SK-N-SH (cell line): Measurements from ENCODE around the gene TP53AIP1. TPM values are rescaled to one million over a fixed set of nuclear protein-coding genes. Genes with fewer than 3 reads are reported as not detected.

Experiments
- CTCF ChIA-PET: fragments of 300-600, 350-600 bp; formaldehyde crosslinking; extraction: SDS; loops from one replicate; lab custom pipeline; 2021; lab: Yijun Ruan, JAX
- POLR2A ChIA-PET: fragments of 350-600 bp; sonication (Branson Sonifier 250); formaldehyde crosslinking; extraction: SDS; loops from one replicate; lab custom pipeline; 2020; ENCODE audit warnings: antibody characterized with exemption, inconsistent platforms; lab: Yijun Ruan, JAX
- DNase-seq: peaks from one replicate; pipeline ENCODE4 v3.0.0; 2012
- H2AFZ ChIP-seq: fragments of 200-600 bp; sonication (generic); 2 replicates; pipeline ENCODE4 v1.8.1; 2016; ENCODE audit warnings: antibody characterized with exemption, mild to moderate bottlenecking, low read depth
- H3F3A ChIP-seq: fragments of 200-600 bp; sonication (generic); replicated peaks from 2 replicates; pipeline ENCODE3; 2016; ENCODE audit warnings: antibody characterized with exemption, mild to moderate bottlenecking; ENCODE audit not compliant: insufficient read depth
- H3K27ac ChIP-seq, 2 experiments: fragments of 200-500 bp in 1 of 2; fragments of 200-600 bp in 1 of 2; sonication (Bioruptor generic) in 1 of 2; sonication (generic), shearing (Covaris generic) in 1 of 2; 2 replicates each; pipeline versions ENCODE4 v1.5.1 to v1.6.1; 2014 to 2016; ENCODE audit warnings: low read depth in 2 of 2, inconsistent platforms in 1 of 2, low read length in 1 of 2, mild to moderate bottlenecking in 1 of 2, mixed read lengths in 1 of 2
- H3K27me3 ChIP-seq: fragments of 200-600 bp; sonication (generic), shearing (Covaris generic); 2 replicates; pipeline ENCODE4 v1.6.1; 2016; ENCODE audit warnings: mixed run types; ENCODE audit not compliant: insufficient read depth
- H3K36me3 ChIP-seq, 2 experiments: fragments of 200-500 bp in 1 of 2; fragments of 200-600 bp in 1 of 2; sonication (Bioruptor generic) in 1 of 2; sonication (generic) in 1 of 2; replicated peaks in 1 of 2; 2 replicates each; pipeline versions ENCODE3 to v1.5.1; 2014 to 2016; ENCODE audit warnings: low read length in 1 of 2, mild to moderate bottlenecking in 1 of 2; ENCODE audit not compliant: insufficient read depth in 2 of 2, control insufficient read depth in 1 of 2
- H3K4me1 ChIP-seq, 2 experiments: fragments of 200-500 bp in 1 of 2; fragments of 200-600 bp in 1 of 2; sonication (Bioruptor generic) in 1 of 2; sonication (generic), shearing (Covaris generic) in 1 of 2; 2 replicates each; pipeline versions ENCODE4 v1.5.1 to v1.6.1; 2014 to 2016; ENCODE audit warnings: low read depth in 1 of 2, low read length in 1 of 2, mixed run types in 1 of 2; ENCODE audit not compliant: insufficient read depth in 2 of 2, control insufficient read depth in 1 of 2
- H3K4me2 ChIP-seq: fragments of 200-600 bp; sonication (generic), shearing (Covaris generic); 2 replicates; pipeline ENCODE4 v1.6.1; 2017; ENCODE audit warnings: mixed run types
- H3K4me3 ChIP-seq, 2 experiments: fragments of 200-500 bp in 1 of 2; fragments of 200-600 bp in 1 of 2; sonication (Bioruptor generic) in 1 of 2; sonication (generic), shearing (Covaris generic) in 1 of 2; 2 replicates each; pipeline versions ENCODE4 v1.5.1 to v1.8.1; 2014 to 2016; ENCODE audit warnings: low read depth in 2 of 2, inconsistent platforms in 1 of 2, low read length in 1 of 2, mild to moderate bottlenecking in 1 of 2, mixed read lengths in 1 of 2, moderate library complexity in 1 of 2
- H3K79me2 ChIP-seq: fragments of 200-600 bp; sonication (generic); 2 replicates; pipeline ENCODE4 v1.8.1; 2017; ENCODE audit warnings: mild to moderate bottlenecking; ENCODE audit not compliant: insufficient read depth
- H3K9ac ChIP-seq: fragments of 200-600 bp; sonication (generic); 2 replicates; pipeline ENCODE4 v1.6.1; 2017; ENCODE audit warnings: mixed run types
- H3K9me2 ChIP-seq: fragments of 200-600 bp; sonication (generic); 2 replicates; pipeline ENCODE4 v1.6.1; 2017; ENCODE audit warnings: mixed run types
- H3K9me3 ChIP-seq: fragments of 200-600 bp; sonication (generic); 2 replicates; pipeline ENCODE4 v1.6.1; 2017; ENCODE audit warnings: mixed run types, mild to moderate bottlenecking, moderate library complexity
- H4K20me1 ChIP-seq: fragments of 200-600 bp; sonication (generic); 2 replicates; pipeline ENCODE4 v1.6.1; 2017; ENCODE audit warnings: mild to moderate bottlenecking, mixed run types; ENCODE audit not compliant: insufficient read depth
- CHD2 ChIP-seq: fragments of 150-350 bp; IDR thresholded peaks from 2 replicates; pipeline ENCODE4 v1.6.1; 2018; ENCODE audit warnings: low read length; ENCODE audit not compliant: partially characterized antibody
- ELF1 ChIP-seq: IDR thresholded peaks from 2 replicates; pipeline ENCODE4 v1.4.0; 2012
- EP300 ChIP-seq, 2 experiments: IDR thresholded peaks; 2 replicates each; pipeline versions ENCODE4 v1.4.0 to v1.6.1; 2012; ENCODE audit warnings: borderline replicate concordance in 1 of 2, low read depth in 1 of 2, low read length in 1 of 2
- FOSL2 ChIP-seq: IDR thresholded peaks from 2 replicates; pipeline ENCODE4 v1.4.0; 2012; ENCODE audit warnings: low read depth, mild to moderate bottlenecking, moderate library complexity, borderline replicate concordance
- FOXM1 ChIP-seq: IDR thresholded peaks from 2 replicates; pipeline ENCODE4 v1.4.0; 2012; ENCODE audit warnings: low read depth, mild to moderate bottlenecking
- GABPA ChIP-seq: IDR thresholded peaks from 2 replicates; pipeline ENCODE4 v1.4.0; 2012; ENCODE audit warnings: low read depth, mild to moderate bottlenecking
- JUND ChIP-seq: IDR thresholded peaks from 2 replicates; pipeline ENCODE4 v1.4.0; 2012
- NRF1 ChIP-seq: IDR thresholded peaks from 2 replicates; pipeline ENCODE4 v1.6.1; 2012; ENCODE audit warnings: low read depth, mild to moderate bottlenecking, low read length
- POLR2AphosphoS5 ChIP-seq: IDR thresholded peaks from 2 replicates; pipeline ENCODE4 v1.6.1; 2012; ENCODE audit warnings: low read depth, low read length
- RCOR1 ChIP-seq: fragments of 150-350 bp; IDR thresholded peaks from 2 replicates; pipeline ENCODE4 v1.6.1; 2017; ENCODE audit warnings: antibody characterized with exemption, low read length
- RXRA ChIP-seq: IDR thresholded peaks from 2 replicates; pipeline ENCODE4 v1.4.0; 2012; ENCODE audit warnings: low read depth, mild to moderate bottlenecking, borderline replicate concordance
- TAF1 ChIP-seq: IDR thresholded peaks from 2 replicates; pipeline ENCODE4 v1.6.1; 2012; ENCODE audit warnings: low read depth, mild to moderate bottlenecking, low read length, moderate library complexity, borderline replicate concordance
- TEAD4 ChIP-seq: IDR thresholded peaks from 2 replicates; pipeline ENCODE4 v1.4.0; 2012; ENCODE audit warnings: mild to moderate bottlenecking, borderline replicate concordance; ENCODE audit not compliant: insufficient read depth
- WGBS: methylation state at CpG from one replicate; pipeline ENCODE4 v1.1.6; 2017; ENCODE audit warnings: low lambda C conversion rate; 5-methylcytosine and 5-hydroxymethylcytosine counted together
- polyA plus RNA-seq, 3 experiments: library from polyadenylated mRNA; depleted of rRNA; stranded (reverse); fragments of >200 nt; gene quantifications; 2 replicates each; pipeline ENCODE4 v1.2.3, GENCODE V29; 2012
- TF ChIP-seq, protein P1 (sequence below): fragments of 200-600 bp; sonication (generic); IDR thresholded peaks from 2 replicates; pipeline ENCODE4 v1.6.1; 2017; ENCODE audit warnings: antibody characterized with exemption, mild to moderate bottlenecking, moderate library complexity
- TF ChIP-seq, protein P2 (sequence below): IDR thresholded peaks from 2 replicates; pipeline ENCODE4 v1.4.0; 2012; ENCODE audit warnings: low read depth

Gene TP53AIP1
- polyA plus RNA-seq, 1 of the 3 experiments (the other 2 are of a cell fraction): 0.05 TPM

DNA sequence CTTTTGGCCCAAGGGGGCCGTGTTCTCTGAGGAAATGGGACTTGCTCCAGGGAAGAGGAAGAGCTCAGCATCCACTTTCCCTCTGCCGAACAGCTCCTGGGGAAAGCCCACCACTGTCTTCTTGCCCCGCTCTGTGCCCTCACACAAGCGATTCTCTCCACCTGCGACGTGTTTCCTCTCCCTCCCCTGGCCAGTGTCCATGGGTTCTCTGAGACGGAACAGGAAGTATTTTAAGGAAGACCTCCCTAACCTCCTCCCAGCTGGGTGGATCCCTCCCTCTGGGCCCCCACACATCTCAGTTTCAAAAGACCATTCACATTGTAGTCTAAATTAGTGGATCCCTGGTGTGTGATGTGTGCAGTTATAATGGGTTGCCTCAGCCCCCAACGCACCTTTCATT lies 1.6 kb downstream of the TP53AIP1 start:
- no peak overlapping the region for H3K27ac ChIP-seq
- no peak for DNase-seq
- H3K4me3 ChIP-seq: no peak overlapping the region
- H3K9ac ChIP-seq: no peak overlapping the region
- WGBS: 87% methylated on average over 6 of the region's 8 CpGs
- H3K4me2 ChIP-seq: no peak overlapping the region
- TF ChIP-seq, protein P1, sequence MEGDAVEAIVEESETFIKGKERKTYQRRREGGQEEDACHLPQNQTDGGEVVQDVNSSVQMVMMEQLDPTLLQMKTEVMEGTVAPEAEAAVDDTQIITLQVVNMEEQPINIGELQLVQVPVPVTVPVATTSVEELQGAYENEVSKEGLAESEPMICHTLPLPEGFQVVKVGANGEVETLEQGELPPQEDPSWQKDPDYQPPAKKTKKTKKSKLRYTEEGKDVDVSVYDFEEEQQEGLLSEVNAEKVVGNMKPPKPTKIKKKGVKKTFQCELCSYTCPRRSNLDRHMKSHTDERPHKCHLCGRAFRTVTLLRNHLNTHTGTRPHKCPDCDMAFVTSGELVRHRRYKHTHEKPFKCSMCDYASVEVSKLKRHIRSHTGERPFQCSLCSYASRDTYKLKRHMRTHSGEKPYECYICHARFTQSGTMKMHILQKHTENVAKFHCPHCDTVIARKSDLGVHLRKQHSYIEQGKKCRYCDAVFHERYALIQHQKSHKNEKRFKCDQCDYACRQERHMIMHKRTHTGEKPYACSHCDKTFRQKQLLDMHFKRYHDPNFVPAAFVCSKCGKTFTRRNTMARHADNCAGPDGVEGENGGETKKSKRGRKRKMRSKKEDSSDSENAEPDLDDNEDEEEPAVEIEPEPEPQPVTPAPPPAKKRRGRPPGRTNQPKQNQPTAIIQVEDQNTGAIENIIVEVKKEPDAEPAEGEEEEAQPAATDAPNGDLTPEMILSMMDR: no peak
- no peak for TF ChIP-seq NRF1
- no peak for TF ChIP-seq FOSL2
- no peak for TF ChIP-seq TAF1
- no peak for TF ChIP-seq TEAD4
- no peak for TF ChIP-seq FOXM1
- TF ChIP-seq, protein P2, sequence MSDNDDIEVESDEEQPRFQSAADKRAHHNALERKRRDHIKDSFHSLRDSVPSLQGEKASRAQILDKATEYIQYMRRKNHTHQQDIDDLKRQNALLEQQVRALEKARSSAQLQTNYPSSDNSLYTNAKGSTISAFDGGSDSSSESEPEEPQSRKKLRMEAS: no peak
- no peak for TF ChIP-seq GABPA
- TF ChIP-seq ELF1: no peak
- ChIA-PET CTCF (interaction anchor here (1.1 to 34.0 kb wide), 3 partner anchors 16 to 52 kb away, joined by 3 to 872 read pairs (median 113); partner anchors contain the start of gene KCNJ5), POLR2A (no interaction called here)
- H3K36me3 ChIP-seq: no peaks in the 10 kb centered on the region
- H3K9me2 ChIP-seq: no peaks in the 10 kb centered on the region
- H4K20me1 ChIP-seq: no peaks in the 10 kb centered on the region
- H3K4me1 ChIP-seq: no peaks in the 10 kb centered on the region; a peak in 1 of 4 replicates
- no peak overlapping the region for H2AFZ ChIP-seq
- no peaks in the 10 kb centered on the region for H3F3A ChIP-seq
- no peaks in the 10 kb centered on the region for H3K9me3 ChIP-seq
- H3K27me3 ChIP-seq: no peaks in the 10 kb centered on the region
- no peaks in the 10 kb centered on the region for H3K79me2 ChIP-seq

DNA sequence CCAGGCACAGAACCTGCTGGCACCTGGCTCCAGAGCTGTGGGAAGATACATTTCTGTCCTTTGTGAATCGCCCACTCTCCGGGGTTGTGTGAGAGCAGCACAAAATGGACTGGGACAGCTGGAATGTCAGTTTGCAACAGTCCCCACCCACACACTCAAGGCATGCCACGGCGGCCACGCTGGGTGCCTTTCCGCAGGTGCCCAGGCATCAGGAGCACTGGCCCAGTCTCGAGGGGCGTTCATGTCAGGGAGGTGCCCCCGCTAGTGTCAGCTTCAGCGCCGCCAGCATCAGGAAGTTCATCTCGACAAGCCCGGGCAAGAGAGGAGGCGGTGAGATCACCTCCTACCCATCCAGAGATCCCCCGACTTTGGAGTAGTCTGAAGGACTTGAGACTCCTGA lies 2.1 kb downstream of the TP53AIP1 start:
- no peak overlapping the region for H3K4me2 ChIP-seq
- DNase-seq: no peak
- TF ChIP-seq RCOR1 (no peak), POLR2AphosphoS5 (no peak), EP300 (IDR thresholded peaks at IDR 0.05; ENCODE audit: borderline replicate concordance in 1 of 2, low read depth in 1 of 2, low read length in 1 of 2) (no peak), RXRA (no peak), CHD2 (no peak), FOSL2 (no peak), JUND (no peak)
- TF ChIP-seq, protein P2: no peak
- TF ChIP-seq, all 33 proteins: peak for 0
- Histone ChIP-seq H3K9ac (no peak overlapping the region), H4K20me1 (no peaks in the 10 kb centered on the region), H3K36me3 (no peaks in the 10 kb centered on the region), H3K4me1 (no peaks in the 10 kb centered on the region; a peak in 1 of 4 replicates), H3K27ac (no peak overlapping the region), H3F3A (no peaks in the 10 kb centered on the region), H3K9me2 (no peaks in the 10 kb centered on the region), H3K79me2 (no peaks in the 10 kb centered on the region), H3K4me3 (no peak overlapping the region), H3K27me3 (no peaks in the 10 kb centered on the region), H3K9me3 (no peaks in the 10 kb centered on the region), H2AFZ (no peak overlapping the region)
- WGBS: 76% methylated on average over 5 of the region's 15 CpGs
- ChIA-PET POLR2A (no interaction called here), CTCF (interaction anchor here (1.1 to 34.0 kb wide), 3 partner anchors 16 to 51 kb away, joined by 3 to 872 read pairs (median 113); partner anchors contain the start of gene KCNJ5)
